H9 (cell line): Measurements from ENCODE around the gene KCNK16. TPM values are rescaled to one million over a fixed set of nuclear protein-coding genes. Genes with fewer than 3 reads are reported as not detected.

Source experiments
- DNase-seq: peaks from one replicate; pipeline ENCODE4 v3.0.0-alpha.2; 2017
- H2AFZ ChIP-seq: one replicate; pipeline ENCODE4 v1.6.1; 2013; ENCODE audit warnings: mild to moderate bottlenecking, low read length, control low read depth, moderate library complexity
- H2AK5ac ChIP-seq: 2 replicates; pipeline ENCODE4 v1.6.1; 2013; ENCODE audit warnings: low read length, control low read depth, mixed read lengths; ENCODE audit not compliant: insufficient read length
- H2BK120ac ChIP-seq: one replicate; pipeline ENCODE4 v1.6.1; 2013; ENCODE audit warnings: low read depth, mild to moderate bottlenecking, low read length, control low read depth, inconsistent platforms; ENCODE audit not compliant: poor library complexity, severe bottlenecking
- H2BK12ac ChIP-seq: 2 replicates; pipeline ENCODE4 v1.6.1; 2013; ENCODE audit warnings: low read length, control low read depth, mixed read lengths, low read depth; ENCODE audit not compliant: insufficient read length
- H2BK15ac ChIP-seq: 2 replicates; pipeline ENCODE4 v1.6.1; 2013; ENCODE audit warnings: low read depth, low read length, control low read depth
- H2BK20ac ChIP-seq: one replicate; pipeline ENCODE4 v1.6.1; 2013; ENCODE audit warnings: low read depth, mild to moderate bottlenecking, low read length, control low read depth, inconsistent platforms; ENCODE audit not compliant: poor library complexity, severe bottlenecking
- H2BK5ac ChIP-seq: 2 replicates; pipeline ENCODE4 v1.6.1; 2013; ENCODE audit warnings: low read length, control low read depth, mixed read lengths; ENCODE audit not compliant: insufficient read length
- H3K14ac ChIP-seq: 2 replicates; pipeline ENCODE4 v1.6.1; 2013; ENCODE audit warnings: low read length, control low read depth; ENCODE audit not compliant: insufficient read depth
- H3K18ac ChIP-seq: 2 replicates; pipeline ENCODE4 v1.6.1; 2013; ENCODE audit warnings: low read depth, mild to moderate bottlenecking, mixed read lengths, low read length, control low read depth; ENCODE audit not compliant: insufficient read length
- H3K23ac ChIP-seq: 2 replicates; pipeline ENCODE4 v1.6.1; 2013; ENCODE audit warnings: low read length, control low read depth, mixed read lengths, low read depth; ENCODE audit not compliant: insufficient read length
- H3K23me2 ChIP-seq: 2 replicates; pipeline ENCODE4 v1.6.1; 2013; ENCODE audit warnings: low read depth, mild to moderate bottlenecking, mixed read lengths, low read length, control low read depth; ENCODE audit not compliant: insufficient read length, poor library complexity, severe bottlenecking
- H3K27ac ChIP-seq: 2 replicates; pipeline ENCODE4 v1.5.1; 2013; ENCODE audit warnings: low read length, control low read depth, mixed read lengths, low read depth; ENCODE audit not compliant: insufficient read length
- H3K27me3 ChIP-seq: 2 replicates; pipeline ENCODE4 v1.6.1; 2013; ENCODE audit warnings: low read length, control low read depth, inconsistent platforms; ENCODE audit not compliant: insufficient read depth
- H3K4ac ChIP-seq: 2 replicates; pipeline ENCODE4 v1.6.1; 2013; ENCODE audit warnings: low read depth, mild to moderate bottlenecking, control low read depth, inconsistent platforms, low read length, moderate library complexity
- H3K4me1 ChIP-seq: 2 replicates; pipeline ENCODE4 v1.6.1; 2013; ENCODE audit warnings: low read length, control low read depth, inconsistent platforms; ENCODE audit not compliant: insufficient read depth
- H3K4me2 ChIP-seq: 2 replicates; pipeline ENCODE4 v1.6.1; 2013; ENCODE audit warnings: low read length, control low read depth, mixed read lengths; ENCODE audit not compliant: insufficient read length, insufficient read depth
- H3K56ac ChIP-seq: 2 replicates; pipeline ENCODE4 v1.6.1; 2013; ENCODE audit warnings: low read depth, mild to moderate bottlenecking, mixed read lengths, low read length, control low read depth; ENCODE audit not compliant: insufficient read length
- H3K79me1 ChIP-seq: 2 replicates; pipeline ENCODE4 v1.6.1; 2013; ENCODE audit warnings: low read depth, mild to moderate bottlenecking, moderate library complexity, low read length, control low read depth, inconsistent platforms; ENCODE audit not compliant: insufficient read depth, poor library complexity, severe bottlenecking
- H3K79me2 ChIP-seq: 2 replicates; pipeline ENCODE4 v1.6.1; 2013; ENCODE audit warnings: low read length, control low read depth, inconsistent platforms; ENCODE audit not compliant: insufficient read depth
- H3K9ac ChIP-seq: 2 replicates; pipeline ENCODE4 v1.6.1; 2013; ENCODE audit warnings: low read length, control low read depth, mixed read lengths; ENCODE audit not compliant: insufficient read length; ENCODE audit errors: extremely low read depth
- H3K9me3 ChIP-seq: one replicate; pipeline ENCODE4 v1.6.1; 2013; ENCODE audit warnings: low read depth, low read length, inconsistent platforms; ENCODE audit not compliant: control insufficient read depth
- H3T11ph ChIP-seq: one replicate; pipeline ENCODE4 v1.6.1; 2013; ENCODE audit warnings: mild to moderate bottlenecking, low read length, control low read depth, inconsistent platforms
- H4K20me1 ChIP-seq: one replicate; pipeline ENCODE4 v1.6.1; 2013; ENCODE audit not compliant: control insufficient read depth, insufficient read length, insufficient read depth
- H4K5ac ChIP-seq: 2 replicates; pipeline ENCODE4 v1.6.1; 2013; ENCODE audit warnings: low read depth, mild to moderate bottlenecking, mixed read lengths, low read length, control low read depth; ENCODE audit not compliant: insufficient read length
- H4K8ac ChIP-seq: replicated peaks from 2 replicates; pipeline ENCODE4 v1.6.1; 2013; ENCODE audit warnings: low read length, control low read depth, mixed read lengths, low read depth; ENCODE audit not compliant: insufficient read length
- H4K91ac ChIP-seq: 2 replicates; pipeline ENCODE4 v1.6.1; 2013; ENCODE audit warnings: low read depth, mild to moderate bottlenecking, moderate library complexity, mixed read lengths, low read length, control low read depth; ENCODE audit not compliant: insufficient read length
- H3K27ac Mint-ChIP-seq, 3 experiments: 2 replicates in 2 of 3; 3 replicates in 1 of 3; pipeline ENCODE4 v1.8.0; 2020 to 2021; ENCODE audit warnings: mixed read lengths in 3 of 3, mild to moderate bottlenecking in 1 of 3, moderate library complexity in 1 of 3
- H3K27me3 Mint-ChIP-seq: 2 replicates; pipeline ENCODE4 v1.8.0; 2021; ENCODE audit warnings: low read depth, mild to moderate bottlenecking, moderate library complexity, mixed read lengths
- H3K36me3 Mint-ChIP-seq, 3 experiments: 2 replicates in 2 of 3; 3 replicates in 1 of 3; pipeline ENCODE4 v1.8.0; 2020 to 2021; ENCODE audit warnings: low read depth in 3 of 3, mixed read lengths in 3 of 3; ENCODE audit not compliant: insufficient read depth in 1 of 3
- H3K4me1 Mint-ChIP-seq, 2 experiments: 2 replicates each; pipeline ENCODE4 v1.8.0; 2020; ENCODE audit warnings: mixed read lengths in 2 of 2
- H3K4me3 Mint-ChIP-seq, 2 experiments: 2 replicates in 1 of 2; 3 replicates in 1 of 2; pipeline ENCODE4 v1.8.0; 2020 to 2021; ENCODE audit warnings: mild to moderate bottlenecking in 2 of 2, mixed read lengths in 2 of 2, moderate library complexity in 1 of 2
- H3K9me3 Mint-ChIP-seq, 2 experiments: 2 replicates in 1 of 2; 3 replicates in 1 of 2; pipeline ENCODE4 v1.8.0; 2020; ENCODE audit warnings: mild to moderate bottlenecking in 2 of 2, mixed read lengths in 2 of 2, moderate library complexity in 1 of 2
- CTCF ChIP-seq: fragments of 200-600 bp; sonication (generic); conservative IDR thresholded peaks from 3 replicates; pipeline ENCODE4 v1.8.0; 2021; ENCODE audit warnings: antibody characterized with exemption, mild to moderate bottlenecking
- WGBS: extraction: QIAGEN DNeasy Blood & Tissue Kit; methylation state at CpG from one replicate; pipeline ENCODE4 v1.1.7; 2013; ENCODE audit warnings: missing lambda C conversion rate, low lambda C conversion rate, mixed read lengths; ENCODE audit not compliant: insufficient read length; ENCODE audit errors: extremely low coverage; 5-methylcytosine and 5-hydroxymethylcytosine counted together
- total RNA-seq: library from RNA; stranded (reverse); gene quantifications from 2 replicates; pipeline ENCODE4 v1.2.1, GENCODE V29; 2021

Gene KCNK16
- total RNA-seq, 1 experiment from 2014 or later, result not detected

DNA sequence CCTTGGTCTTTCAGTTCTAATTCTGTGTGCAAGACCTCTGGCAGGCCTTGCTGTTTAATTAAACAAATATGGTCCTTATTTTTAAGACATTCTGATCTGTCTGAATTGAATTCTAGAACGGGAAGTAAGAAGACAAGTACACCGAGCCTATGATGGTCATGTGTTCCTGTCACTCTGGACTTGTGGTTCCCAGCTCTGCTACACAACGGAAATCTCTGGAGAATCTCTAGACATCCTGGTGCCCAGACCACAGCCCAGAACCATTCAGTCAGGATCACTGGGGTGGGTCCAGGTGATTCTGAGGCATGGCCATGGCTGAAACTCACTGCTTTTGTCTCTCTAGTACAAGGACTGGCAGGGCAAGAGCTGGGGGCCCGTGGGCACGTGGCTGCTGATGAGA lies 15.9 kb upstream of the KCNK16 start:
- no peak overlapping the region for H3K18ac ChIP-seq
- Mint-ChIP-seq H3K27me3 (peaks cover 9% of the 10 kb centered on the region), H3K9me3 (no peaks in the 10 kb centered on the region), H3K4me3 (no peak overlapping the region), H3K36me3 (no peaks in the 10 kb centered on the region), H3K4me1 (peaks cover 18 to 32% of the 10 kb centered on the region in 2 experiments), H3K27ac (no peak overlapping the region)
- no peak overlapping the region for H3K14ac ChIP-seq
- no peak overlapping the region for H2BK12ac ChIP-seq
- no peak overlapping the region for H2AK5ac ChIP-seq
- no peak overlapping the region for H2BK120ac ChIP-seq
- H3K79me1 ChIP-seq, result no peaks in the 10 kb centered on the region
- no peaks in the 10 kb centered on the region for H3K79me2 ChIP-seq
- H3K27ac ChIP-seq, result no peak overlapping the region
- no peak overlapping the region for H3K23ac ChIP-seq
- no peaks in the 10 kb centered on the region for H3K23me2 ChIP-seq
- H4K20me1 ChIP-seq, result no peaks in the 10 kb centered on the region
- H4K91ac ChIP-seq, result no peak overlapping the region
- H4K5ac ChIP-seq, result no peak overlapping the region
- H3T11ph ChIP-seq, result no peak overlapping the region
- H2BK5ac ChIP-seq, result no peak overlapping the region
- H2AFZ ChIP-seq, result no peak overlapping the region
- TF ChIP-seq CTCF, result no peak
- no peaks in the 10 kb centered on the region; the same call in 1 of the 2 replicates for H3K4me1 ChIP-seq
- H3K4me2 ChIP-seq, result no peak overlapping the region
- no peak overlapping the region for H3K9ac ChIP-seq
- H2BK20ac ChIP-seq, result no peak overlapping the region
- WGBS, result no CpG with 5 or more reads among the region's 5 CpGs
- no peaks in the 10 kb centered on the region for H3K9me3 ChIP-seq
- H2BK15ac ChIP-seq, result no peak overlapping the region
- no peaks in the 10 kb centered on the region for H3K27me3 ChIP-seq
- no peak overlapping the region for H4K8ac ChIP-seq
- no peak overlapping the region for H3K4ac ChIP-seq
- no peak for DNase-seq
- no peak overlapping the region for H3K56ac ChIP-seq
